ENCODE data around the gene AURKA. TPM values are rescaled to one million over a fixed set of nuclear protein-coding genes. Genes with fewer than 3 reads are reported as not detected.

The AURKA gene
- total and polyA plus RNA-seq, 9 of the 15 experiments (the other 6 are each of a cell fraction or from before 2014, with no cell fraction given): 72.7 to 162 (median 113) TPM

DNA sequence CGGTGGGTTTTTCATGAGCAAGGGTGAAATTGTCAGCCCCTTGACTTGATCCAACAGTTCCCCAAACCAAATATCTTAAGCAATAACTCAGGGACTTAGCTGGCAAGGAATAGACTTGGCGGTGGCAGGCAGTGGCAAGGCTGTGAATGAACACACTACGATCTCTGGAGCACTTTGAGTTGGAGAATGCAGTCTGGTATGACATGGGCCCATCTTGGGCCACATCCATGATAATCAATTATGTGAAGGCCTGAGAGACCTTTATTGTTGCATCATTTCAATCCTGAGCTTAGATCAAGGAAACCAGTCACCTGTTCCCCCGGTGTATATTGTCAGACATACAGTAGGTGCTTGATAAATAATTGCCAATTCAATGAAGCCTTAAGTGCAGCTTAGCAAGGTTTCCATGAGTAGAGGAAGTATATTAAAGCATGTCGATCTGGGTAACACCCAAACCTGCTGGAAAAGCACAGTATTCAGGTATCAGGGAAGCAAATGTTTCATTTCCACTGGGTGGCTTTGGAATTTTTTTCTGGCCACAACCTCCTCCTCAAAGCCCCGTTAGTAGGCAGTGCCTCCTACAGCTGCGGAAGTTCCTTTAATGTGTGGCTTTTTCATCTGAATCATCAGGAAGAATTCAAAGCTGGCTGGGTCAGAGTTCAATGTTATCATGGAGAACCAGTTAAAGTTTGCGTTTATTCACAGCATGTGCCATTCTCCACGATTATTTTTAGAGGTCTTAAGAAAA lies 30.2 kb upstream of the AURKA start (continued):
- TF ChIP-seq RERE (CRISPR knock-in tag; IDR thresholded peaks at IDR 0.05; ENCODE audit: borderline replicate concordance) (no peak), HMG20A (CRISPR knock-in tag; conservative IDR thresholded peaks at IDR 0.05) (no peak), GABPB2 (CRISPR knock-in tag; conservative IDR thresholded peaks at IDR 0.05) (no peak), HDGF (IDR thresholded peaks at IDR 0.05) (no peak), FOXK2 (conservative IDR thresholded peaks at IDR 0.05 in 1 of 2, IDR thresholded peaks at IDR 0.05 in 1 of 2; ENCODE audit: low read depth in 2 of 2) (no peak), KDM1A (IDR thresholded peaks at IDR 0.05) (peak; percentile 10 to 62; a peak in 1 of 4 replicates), ZNF282 (CRISPR knock-in tag; IDR thresholded peaks at IDR 0.05) (no peak), BACH1 (tag; IDR thresholded peaks at IDR 0.05) (peak; percentile 45; the same call in 1 of the 2 replicates), FOXA1 (IDR thresholded peaks at IDR 0.05; ENCODE audit: borderline replicate concordance) (no peak), HLTF (IDR thresholded peaks at IDR 0.05) (no peak), ZNF311 (CRISPR knock-in tag; IDR thresholded peaks at IDR 0.05) (no peak)
- TF ChIP-seq, protein P1, sequence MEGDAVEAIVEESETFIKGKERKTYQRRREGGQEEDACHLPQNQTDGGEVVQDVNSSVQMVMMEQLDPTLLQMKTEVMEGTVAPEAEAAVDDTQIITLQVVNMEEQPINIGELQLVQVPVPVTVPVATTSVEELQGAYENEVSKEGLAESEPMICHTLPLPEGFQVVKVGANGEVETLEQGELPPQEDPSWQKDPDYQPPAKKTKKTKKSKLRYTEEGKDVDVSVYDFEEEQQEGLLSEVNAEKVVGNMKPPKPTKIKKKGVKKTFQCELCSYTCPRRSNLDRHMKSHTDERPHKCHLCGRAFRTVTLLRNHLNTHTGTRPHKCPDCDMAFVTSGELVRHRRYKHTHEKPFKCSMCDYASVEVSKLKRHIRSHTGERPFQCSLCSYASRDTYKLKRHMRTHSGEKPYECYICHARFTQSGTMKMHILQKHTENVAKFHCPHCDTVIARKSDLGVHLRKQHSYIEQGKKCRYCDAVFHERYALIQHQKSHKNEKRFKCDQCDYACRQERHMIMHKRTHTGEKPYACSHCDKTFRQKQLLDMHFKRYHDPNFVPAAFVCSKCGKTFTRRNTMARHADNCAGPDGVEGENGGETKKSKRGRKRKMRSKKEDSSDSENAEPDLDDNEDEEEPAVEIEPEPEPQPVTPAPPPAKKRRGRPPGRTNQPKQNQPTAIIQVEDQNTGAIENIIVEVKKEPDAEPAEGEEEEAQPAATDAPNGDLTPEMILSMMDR (IDR thresholded peaks at IDR 0.05 in 2 of 3, conservative IDR thresholded peaks at IDR 0.05 in 1 of 3; ENCODE audit: insufficient read depth in 2 of 3, low read depth in 1 of 3, low read length in 3 of 3): peak in 2 of 3 experiments; percentile 52 to 56; a peak in 4 of 6 replicates
- TF ChIP-seq, protein P2, sequence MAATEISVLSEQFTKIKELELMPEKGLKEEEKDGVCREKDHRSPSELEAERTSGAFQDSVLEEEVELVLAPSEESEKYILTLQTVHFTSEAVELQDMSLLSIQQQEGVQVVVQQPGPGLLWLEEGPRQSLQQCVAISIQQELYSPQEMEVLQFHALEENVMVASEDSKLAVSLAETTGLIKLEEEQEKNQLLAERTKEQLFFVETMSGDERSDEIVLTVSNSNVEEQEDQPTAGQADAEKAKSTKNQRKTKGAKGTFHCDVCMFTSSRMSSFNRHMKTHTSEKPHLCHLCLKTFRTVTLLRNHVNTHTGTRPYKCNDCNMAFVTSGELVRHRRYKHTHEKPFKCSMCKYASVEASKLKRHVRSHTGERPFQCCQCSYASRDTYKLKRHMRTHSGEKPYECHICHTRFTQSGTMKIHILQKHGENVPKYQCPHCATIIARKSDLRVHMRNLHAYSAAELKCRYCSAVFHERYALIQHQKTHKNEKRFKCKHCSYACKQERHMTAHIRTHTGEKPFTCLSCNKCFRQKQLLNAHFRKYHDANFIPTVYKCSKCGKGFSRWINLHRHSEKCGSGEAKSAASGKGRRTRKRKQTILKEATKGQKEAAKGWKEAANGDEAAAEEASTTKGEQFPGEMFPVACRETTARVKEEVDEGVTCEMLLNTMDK (IDR thresholded peaks at IDR 0.05; ENCODE audit: borderline replicate concordance, insufficient read depth, low read depth, low read length, poor library complexity, severe bottlenecking): no peak
- TF ChIP-seq, protein P3, sequence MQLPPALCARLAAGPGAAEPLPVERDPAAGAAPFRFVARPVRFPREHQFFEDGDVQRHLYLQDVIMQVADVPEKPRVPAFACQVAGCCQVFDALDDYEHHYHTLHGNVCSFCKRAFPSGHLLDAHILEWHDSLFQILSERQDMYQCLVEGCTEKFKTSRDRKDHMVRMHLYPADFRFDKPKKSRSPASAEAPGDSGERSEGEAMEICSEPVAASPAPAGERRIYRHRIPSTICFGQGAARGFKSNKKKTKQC (CRISPR knock-in tag; IDR thresholded peaks at IDR 0.05): no peak
- TF ChIP-seq, protein P4, sequence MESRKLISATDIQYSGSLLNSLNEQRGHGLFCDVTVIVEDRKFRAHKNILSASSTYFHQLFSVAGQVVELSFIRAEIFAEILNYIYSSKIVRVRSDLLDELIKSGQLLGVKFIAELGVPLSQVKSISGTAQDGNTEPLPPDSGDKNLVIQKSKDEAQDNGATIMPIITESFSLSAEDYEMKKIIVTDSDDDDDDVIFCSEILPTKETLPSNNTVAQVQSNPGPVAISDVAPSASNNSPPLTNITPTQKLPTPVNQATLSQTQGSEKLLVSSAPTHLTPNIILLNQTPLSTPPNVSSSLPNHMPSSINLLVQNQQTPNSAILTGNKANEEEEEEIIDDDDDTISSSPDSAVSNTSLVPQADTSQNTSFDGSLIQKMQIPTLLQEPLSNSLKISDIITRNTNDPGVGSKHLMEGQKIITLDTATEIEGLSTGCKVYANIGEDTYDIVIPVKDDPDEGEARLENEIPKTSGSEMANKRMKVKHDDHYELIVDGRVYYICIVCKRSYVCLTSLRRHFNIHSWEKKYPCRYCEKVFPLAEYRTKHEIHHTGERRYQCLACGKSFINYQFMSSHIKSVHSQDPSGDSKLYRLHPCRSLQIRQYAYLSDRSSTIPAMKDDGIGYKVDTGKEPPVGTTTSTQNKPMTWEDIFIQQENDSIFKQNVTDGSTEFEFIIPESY (CRISPR knock-in tag; IDR thresholded peaks at IDR 0.05): no peak

All from K562 (cell line).